GM23338 (cell line): Measurements from ENCODE around the gene PREB. TPM values are rescaled to one million over a fixed set of nuclear protein-coding genes. Genes with fewer than 3 reads are reported as not detected.
"Not testable (repeated sequence)": the region's sequence is repeated elsewhere in the genome, so short reads cannot be mapped to it uniquely, and the experiment has no call there.

Experiments used
- ATAC-seq: fragments of 200-7000 bp; cut with Tn5 transposase; 3 replicates; pipeline ENCODE4 v1.9.1; 2020
- DNase-seq: peaks from one replicate; pipeline ENCODE4 v3.0.0-alpha.2; 2015; ENCODE audit warnings: low spot score
- H2AFZ ChIP-seq: fragments of 200-600 bp; sonication (generic); 2 replicates; pipeline ENCODE4 v1.8.0; 2016; ENCODE audit warnings: antibody characterized with exemption, mild to moderate bottlenecking, moderate library complexity
- H3F3A ChIP-seq: fragments of 200-600 bp; sonication (generic); replicated peaks from 2 replicates; pipeline ENCODE4 v1.8.0; 2017; ENCODE audit warnings: antibody characterized with exemption, mixed run types, low read depth
- H3K27ac ChIP-seq: fragments of 200-600 bp; sonication (generic); 2 replicates; pipeline ENCODE4 v1.6.1; 2016; ENCODE audit warnings: low read depth
- H3K27me3 ChIP-seq: fragments of 200-600 bp; sonication (generic); 2 replicates; pipeline ENCODE4 v1.8.0; 2016; ENCODE audit warnings: mild to moderate bottlenecking, mixed run types, moderate library complexity; ENCODE audit not compliant: insufficient read depth
- H3K36me3 ChIP-seq: fragments of 200-600 bp; sonication (generic); 2 replicates; pipeline ENCODE4 v1.8.0; 2016; ENCODE audit warnings: mild to moderate bottlenecking; ENCODE audit not compliant: insufficient read depth
- H3K4me1 ChIP-seq: fragments of 200-600 bp; sonication (generic); 2 replicates; pipeline ENCODE4 v1.8.0; 2016; ENCODE audit warnings: mild to moderate bottlenecking, moderate library complexity; ENCODE audit not compliant: insufficient read depth
- H3K4me2 ChIP-seq: fragments of 200-600 bp; sonication (generic); 2 replicates; pipeline ENCODE4 v1.7.1; 2017; ENCODE audit warnings: mixed run types
- H3K4me3 ChIP-seq: fragments of 200-600 bp; sonication (generic); 2 replicates; pipeline ENCODE4 v1.6.1; 2016; ENCODE audit warnings: mixed run types
- H3K79me2 ChIP-seq: fragments of 200-600 bp; sonication (generic); replicated peaks from 2 replicates; pipeline ENCODE4 v1.8.0; 2017; ENCODE audit warnings: mild to moderate bottlenecking; ENCODE audit not compliant: insufficient read depth
- H3K9me2 ChIP-seq: fragments of 200-600 bp; sonication (generic); 2 replicates; pipeline ENCODE4 v1.8.0; 2017; ENCODE audit not compliant: insufficient read depth
- H4K20me1 ChIP-seq: fragments of 200-600 bp; sonication (generic); replicated peaks from 2 replicates; pipeline ENCODE4 v1.8.0; 2017; ENCODE audit warnings: mild to moderate bottlenecking; ENCODE audit not compliant: insufficient read depth
- H3K27ac Mint-ChIP-seq: 2 replicates; pipeline ENCODE4 v1.8.0; 2020; ENCODE audit warnings: inconsistent platforms, mild to moderate bottlenecking, moderate library complexity, mixed read lengths
- H3K27me3 Mint-ChIP-seq: 3 replicates; pipeline ENCODE4 v1.8.0; 2022; ENCODE audit warnings: low read depth, mild to moderate bottlenecking, moderate library complexity, mixed read lengths, inconsistent platforms; ENCODE audit not compliant: insufficient read depth, poor library complexity
- H3K36me3 Mint-ChIP-seq: 3 replicates; pipeline ENCODE4 v1.8.0; 2021; ENCODE audit warnings: low read depth, mild to moderate bottlenecking, inconsistent platforms, moderate library complexity, mixed read lengths
- H3K4me1 Mint-ChIP-seq: 3 replicates; pipeline ENCODE4 v1.8.0; 2020; ENCODE audit warnings: mild to moderate bottlenecking, inconsistent platforms, mixed read lengths
- H3K4me3 Mint-ChIP-seq: 3 replicates; pipeline ENCODE4 v1.8.0; 2021; ENCODE audit warnings: moderate library complexity, mild to moderate bottlenecking, inconsistent platforms, mixed read lengths
- H3K9me3 Mint-ChIP-seq: 3 replicates; pipeline ENCODE4 v1.8.0; 2020; ENCODE audit warnings: moderate library complexity, mild to moderate bottlenecking, inconsistent platforms, mixed read lengths
- CREB1 ChIP-seq: fragments of 250-450 bp; sonication (Bioruptor Pico); IDR thresholded peaks from 2 replicates; pipeline ENCODE4 v1.5.0; 2020; ENCODE audit warnings: low read depth, mild to moderate bottlenecking, moderate library complexity
- ETS1 ChIP-seq: IDR thresholded peaks from 2 replicates; pipeline ENCODE4 v1.6.1; 2016; ENCODE audit warnings: antibody characterized with exemption
- EZH2 ChIP-seq: fragments of 200-600 bp; sonication (generic); IDR thresholded peaks from one replicate; pipeline ENCODE4 v1.8.0; 2017; ENCODE audit warnings: antibody characterized with exemption, mild to moderate bottlenecking, low read depth; ENCODE audit not compliant: unreplicated experiment
- EZH2phosphoT487 ChIP-seq: fragments of 200-600 bp; sonication (generic); IDR thresholded peaks from one replicate; pipeline ENCODE4 v1.8.1; 2018; ENCODE audit warnings: antibody characterized with exemption; ENCODE audit not compliant: unreplicated experiment
- JUNB ChIP-seq: IDR thresholded peaks from one replicate; pipeline ENCODE4 v1.6.1; 2016; ENCODE audit warnings: antibody characterized with exemption; ENCODE audit not compliant: unreplicated experiment
- NANOG ChIP-seq: IDR thresholded peaks from 2 replicates; pipeline ENCODE4 v1.6.1; 2016; ENCODE audit warnings: antibody characterized with exemption, borderline replicate concordance
- REST ChIP-seq: IDR thresholded peaks from one replicate; pipeline ENCODE4 v1.6.1; 2018; ENCODE audit warnings: antibody characterized with exemption; ENCODE audit not compliant: unreplicated experiment
- STAT1 ChIP-seq: IDR thresholded peaks from one replicate; pipeline ENCODE4 v1.6.1; 2016; ENCODE audit warnings: antibody characterized with exemption; ENCODE audit not compliant: unreplicated experiment
- ZNF114 ChIP-seq: fragments of 250-450 bp; sonication (Bioruptor Pico); IDR thresholded peaks from 2 replicates; pipeline ENCODE4 v1.5.0; 2020; ENCODE audit warnings: mild to moderate bottlenecking, moderate library complexity
- ZNF331 ChIP-seq: fragments of 250-450 bp; sonication (Bioruptor Pico); IDR thresholded peaks from 2 replicates; pipeline ENCODE4 v1.5.0; 2020; ENCODE audit warnings: low read depth, mild to moderate bottlenecking, moderate library complexity
- polyA plus RNA-seq: library from polyadenylated mRNA; unstranded; fragments of >200 nt; fragmentation: Nextera tagmentation; extraction: Ambion mirVana; gene quantifications from 2 replicates; pipeline ENCODE4 v1.2.1, GENCODE V29; 2016
- total RNA-seq: library from RNA; depleted of rRNA; stranded (reverse); fragments of >200 nt; shearing (Covaris generic); gene quantifications from 2 replicates; pipeline ENCODE4 v1.2.3, GENCODE V29; 2014

PREB gene
- total and polyA plus RNA-seq, 2 experiments from 2014 or later, result 41.2 to 79.7 TPM

GRCh38 chr2:27121906-27122305 is 12.5 kb downstream of the PREB start (continued):
- TF ChIP-seq EZH2 (no peak), ZNF114 (CRISPR knock-in tag) (no peak)

GRCh38 chr2:27119330-27119670 is 15.1 kb downstream of the PREB start:
- not testable (repeated sequence) for H3K27ac ChIP-seq, H3K36me3 ChIP-seq, ATAC-seq, H3K79me2 ChIP-seq, H3K27ac Mint-ChIP-seq, H3K9me3 Mint-ChIP-seq, H3K9me2 ChIP-seq, DNase-seq, H4K20me1 ChIP-seq, H3K36me3 Mint-ChIP-seq, H3F3A ChIP-seq
- TF ChIP-seq EZH2, result peak; percentile 9
- peak overlapping the region; percentile 65 for H3K4me3 ChIP-seq
- H3K4me1 Mint-ChIP-seq, result peaks cover 13% of the 10 kb centered on the region; the same call in 2 of the 3 replicates
- H3K4me1 ChIP-seq, result peaks cover 19% of the 10 kb centered on the region
- H2AFZ ChIP-seq, result peak overlapping the region; percentile 84; the same call in 1 of the 2 replicates
- peaks cover 59% of the 10 kb centered on the region for H3K27me3 Mint-ChIP-seq
- peak overlapping the region; percentile 80 for H3K4me3 Mint-ChIP-seq
- H3K27me3 ChIP-seq, result peaks cover 71% of the 10 kb centered on the region
- peak overlapping the region; percentile 85 for H3K4me2 ChIP-seq

GRCh38 chr2:27118525-27119329 is 15.7 kb downstream of the PREB start, which contains the start of gene CGREF1:
TSS of gene CGREF1 (minus strand) at chr2:27119128. CDS start at chr2:27104366, 14,762 bp downstream.
- Histone ChIP-seq H3K4me3 (peak within 1 kb of the TSS; percentile 65), H3K27ac (no peak within 1 kb of the TSS), H3K79me2 (no peaks in the 10 kb centered on the region), H3F3A (peaks cover 9% of the 10 kb centered on the region; the same call in 1 of the 2 replicates), H2AFZ (peak within 1 kb of the TSS; percentile 96), H3K4me2 (peak within 1 kb of the TSS; percentile 85), H3K4me1 (peaks cover 15% of the 10 kb centered on the region), H3K27me3 (peaks cover 66% of the 10 kb centered on the region), H3K9me2 (no peaks in the 10 kb centered on the region), H3K36me3 (no peaks in the 10 kb centered on the region), H4K20me1 (no peaks in the 10 kb centered on the region)
- DNase-seq (peak; percentile 64), ATAC-seq (peak; percentile 70)
- no peak for TF ChIP-seq STAT1
- peak; percentile 13 for TF ChIP-seq EZH2
- no peak within 1 kb of the TSS for H3K27ac Mint-ChIP-seq
- no peaks in the 10 kb centered on the region; the same call in 2 of the 3 replicates for H3K9me3 Mint-ChIP-seq
- peaks cover 11% of the 10 kb centered on the region; the same call in 2 of the 3 replicates for H3K4me1 Mint-ChIP-seq
- H3K36me3 Mint-ChIP-seq, result no peaks in the 10 kb centered on the region; the same call in 2 of the 3 replicates
- peaks cover 54% of the 10 kb centered on the region for H3K27me3 Mint-ChIP-seq
- peak within 1 kb of the TSS; percentile 80 for H3K4me3 Mint-ChIP-seq

- H3K4me2 ChIP-seq, result peak overlapping the region; percentile 85
- no peaks in the 10 kb centered on the region for H4K20me1 ChIP-seq
- H3K4me3 Mint-ChIP-seq, result peak overlapping the region; percentile 66
- H2AFZ ChIP-seq, result peak overlapping the region; percentile 96
- peaks cover 62% of the 10 kb centered on the region for H3K27me3 ChIP-seq
- peaks cover 12% of the 10 kb centered on the region for H3K4me1 ChIP-seq
- DNase-seq (no peak), ATAC-seq (peak; percentile 70)
- H3K36me3 Mint-ChIP-seq, result no peaks in the 10 kb centered on the region; the same call in 2 of the 3 replicates
- no peak overlapping the region for H3K27ac Mint-ChIP-seq
- no peaks in the 10 kb centered on the region for H3K9me2 ChIP-seq
- no peak overlapping the region for H3K27ac ChIP-seq
- H3K27me3 Mint-ChIP-seq, result peaks cover 50% of the 10 kb centered on the region
- H3K4me1 Mint-ChIP-seq, result peaks cover 8% of the 10 kb centered on the region; the same call in 2 of the 3 replicates
- H3K9me3 Mint-ChIP-seq, result no peaks in the 10 kb centered on the region; the same call in 2 of the 3 replicates
- no peaks in the 10 kb centered on the region for H3K79me2 ChIP-seq
- H3K4me3 ChIP-seq, result peak overlapping the region; percentile 65
- no peaks in the 10 kb centered on the region for H3K36me3 ChIP-seq
- peaks cover 9% of the 10 kb centered on the region; the same call in 1 of the 2 replicates for H3F3A ChIP-seq
- TF ChIP-seq CREB1, result no peak
- no peak for TF ChIP-seq REST
- TF ChIP-seq EZH2, result no peak
- no peak for TF ChIP-seq STAT1
- no peak for TF ChIP-seq NANOG
- TF ChIP-seq ZNF331, result no peak
- TF ChIP-seq ETS1, result no peak
- TF ChIP-seq EZH2phosphoT487, result no peak
- no peak for TF ChIP-seq JUNB
Measured at GRCh38 chr2:27117995-27118524, 16.4 kb downstream of the PREB start.
